ENCODE measurements around the gene CCDC186.

The CCDC186 gene

DNA sequence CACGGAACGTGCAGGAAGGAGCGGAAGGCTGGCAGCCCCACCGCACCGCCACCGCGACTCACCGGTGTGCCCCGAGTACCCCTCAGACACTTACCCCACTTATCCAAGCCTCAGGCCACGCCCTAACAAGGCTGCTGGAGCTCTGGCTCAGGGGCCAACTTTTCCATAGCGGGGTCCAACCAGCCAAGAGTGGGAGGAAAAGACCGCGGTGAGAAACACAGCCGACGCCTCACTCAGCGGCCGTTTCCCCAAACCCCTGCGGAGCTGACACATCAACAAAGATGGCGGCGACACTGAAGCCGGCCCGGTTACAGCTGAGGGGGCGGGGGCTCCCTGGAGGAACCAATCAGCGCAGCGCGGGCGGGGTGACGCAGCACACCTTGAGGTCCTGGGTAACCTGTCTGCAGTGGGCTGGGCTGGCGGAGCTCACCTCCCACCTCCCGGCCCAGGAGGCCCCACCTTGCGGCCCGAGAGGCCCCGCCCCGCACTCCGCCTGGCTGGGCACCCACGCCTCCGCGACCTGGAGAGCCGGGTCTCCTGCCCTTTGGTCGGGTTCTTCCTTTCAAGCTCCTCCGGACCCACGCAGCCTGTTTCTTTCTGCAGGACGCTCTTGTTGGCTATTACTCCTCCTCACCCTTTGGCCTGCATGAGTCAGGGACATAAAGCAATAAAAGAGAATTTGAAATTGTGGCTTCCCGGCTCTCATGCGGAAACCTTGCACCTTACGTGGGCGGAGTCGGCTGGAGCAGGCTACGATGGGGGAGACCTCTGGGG lies at the start of gene CCDC186:
TSS of gene CCDC186 (minus strand) at position 283 of the 774 bp plus-strand sequence. CDS start 10,935 bp downstream, outside the sequence.
- H3K4me3 ChIP-seq (ENCODE audit: low read length): peak within 1 kb of the TSS; percentile 96
- TF ChIP-seq, protein P1, sequence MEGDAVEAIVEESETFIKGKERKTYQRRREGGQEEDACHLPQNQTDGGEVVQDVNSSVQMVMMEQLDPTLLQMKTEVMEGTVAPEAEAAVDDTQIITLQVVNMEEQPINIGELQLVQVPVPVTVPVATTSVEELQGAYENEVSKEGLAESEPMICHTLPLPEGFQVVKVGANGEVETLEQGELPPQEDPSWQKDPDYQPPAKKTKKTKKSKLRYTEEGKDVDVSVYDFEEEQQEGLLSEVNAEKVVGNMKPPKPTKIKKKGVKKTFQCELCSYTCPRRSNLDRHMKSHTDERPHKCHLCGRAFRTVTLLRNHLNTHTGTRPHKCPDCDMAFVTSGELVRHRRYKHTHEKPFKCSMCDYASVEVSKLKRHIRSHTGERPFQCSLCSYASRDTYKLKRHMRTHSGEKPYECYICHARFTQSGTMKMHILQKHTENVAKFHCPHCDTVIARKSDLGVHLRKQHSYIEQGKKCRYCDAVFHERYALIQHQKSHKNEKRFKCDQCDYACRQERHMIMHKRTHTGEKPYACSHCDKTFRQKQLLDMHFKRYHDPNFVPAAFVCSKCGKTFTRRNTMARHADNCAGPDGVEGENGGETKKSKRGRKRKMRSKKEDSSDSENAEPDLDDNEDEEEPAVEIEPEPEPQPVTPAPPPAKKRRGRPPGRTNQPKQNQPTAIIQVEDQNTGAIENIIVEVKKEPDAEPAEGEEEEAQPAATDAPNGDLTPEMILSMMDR (conservative IDR thresholded peaks at IDR 0.05; ENCODE audit: low read depth, low read length): no peak
- peak; percentile 86 for DNase-seq (ENCODE audit: low read depth)

DNA sequence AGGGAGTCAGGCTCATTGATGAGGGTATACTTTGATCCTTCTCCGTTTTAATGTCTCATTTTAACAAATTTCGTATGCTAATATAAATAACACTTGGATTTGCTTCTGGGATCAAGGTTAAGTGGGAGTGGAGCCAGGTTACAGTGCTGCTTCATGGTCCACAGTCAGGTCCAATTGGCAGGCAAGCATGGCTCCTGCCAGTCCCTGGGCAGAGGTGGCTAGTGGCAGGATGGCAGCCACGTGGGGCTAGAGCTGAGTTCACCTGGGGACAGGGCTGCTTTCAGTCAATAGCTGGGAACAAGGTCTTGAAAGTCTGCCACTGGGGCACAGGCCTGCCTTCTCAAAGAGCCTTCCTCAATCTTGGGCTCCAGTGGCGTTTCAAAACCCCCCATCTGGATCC lies 49.1 kb upstream of the CCDC186 start:
- no peak overlapping the region for H3K4me3 ChIP-seq (ENCODE audit: low read length)
- TF ChIP-seq, protein P1 (conservative IDR thresholded peaks at IDR 0.05; ENCODE audit: low read depth, low read length): no peak
- DNase-seq (ENCODE audit: low read depth): no peak

- no peak overlapping the region for H3K4me3 ChIP-seq (ENCODE audit: low read length)
- TF ChIP-seq, protein P1 (conservative IDR thresholded peaks at IDR 0.05; ENCODE audit: low read depth, low read length): no peak
- no peak for DNase-seq (ENCODE audit: low read depth)
Observed at GRCh38 chr10:114221235-114221634, 47.2 kb upstream of the CCDC186 start.

- H3K4me3 ChIP-seq (ENCODE audit: low read length): no peak overlapping the region
- TF ChIP-seq, protein P1 (conservative IDR thresholded peaks at IDR 0.05; ENCODE audit: low read depth, low read length): no peak
- no peak for DNase-seq (ENCODE audit: low read depth)
Observed at GRCh38 chr10:114220281-114220680, 46.3 kb upstream of the CCDC186 start.

DNA sequence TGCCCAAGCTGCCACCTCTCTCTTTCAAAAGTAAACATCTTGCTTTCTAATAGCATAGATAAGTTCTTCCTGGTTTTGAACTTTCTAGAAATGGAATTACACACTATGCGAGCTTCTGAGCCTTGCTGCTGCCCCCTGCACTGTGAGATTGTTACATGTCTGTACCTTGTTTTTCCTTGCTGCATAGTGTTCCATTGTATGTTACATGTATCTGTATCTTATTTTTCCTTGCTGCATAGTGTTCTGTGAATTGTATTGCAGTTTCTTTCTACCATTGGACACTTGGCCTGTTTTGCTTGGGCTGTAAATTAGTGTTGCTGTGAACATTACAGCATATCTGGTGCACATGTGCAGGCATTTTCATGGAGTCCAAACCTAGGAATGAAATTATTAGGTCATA lies 41.0 kb upstream of the CCDC186 start:
- TF ChIP-seq, protein P1 (conservative IDR thresholded peaks at IDR 0.05; ENCODE audit: low read depth, low read length): no peak
- H3K4me3 ChIP-seq (ENCODE audit: low read length): no peak overlapping the region
- DNase-seq (ENCODE audit: low read depth): no peak

DNA sequence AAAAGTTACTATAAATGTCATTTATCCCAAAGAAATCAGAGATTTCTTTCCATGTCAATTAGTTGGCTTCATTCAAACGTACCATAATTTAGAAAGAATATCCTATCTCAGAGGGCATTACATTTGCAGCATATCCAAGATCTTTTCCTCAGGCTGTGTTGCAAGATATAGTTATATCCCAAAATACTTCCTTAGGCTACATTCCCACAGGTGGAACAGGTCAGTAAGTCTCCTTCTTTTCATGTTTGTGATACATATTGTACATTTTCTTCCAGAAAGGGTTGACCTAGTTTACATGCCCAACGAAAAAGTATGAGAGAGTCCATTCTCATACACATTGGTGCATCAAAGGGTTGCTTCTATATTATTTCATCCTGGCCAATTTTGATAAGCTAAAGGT lies 38.1 kb upstream of the CCDC186 start:
- DNase-seq (ENCODE audit: low read depth): no peak
- no peak overlapping the region for H3K4me3 ChIP-seq (ENCODE audit: low read length)
- TF ChIP-seq, protein P1 (conservative IDR thresholded peaks at IDR 0.05; ENCODE audit: low read depth, low read length): no peak

- TF ChIP-seq, protein P1 (conservative IDR thresholded peaks at IDR 0.05; ENCODE audit: low read depth, low read length): no peak
- no peak for DNase-seq (ENCODE audit: low read depth)
- no peak overlapping the region for H3K4me3 ChIP-seq (ENCODE audit: low read length)
Observed at GRCh38 chr10:114208351-114208750, 34.3 kb upstream of the CCDC186 start.

All from retinal pigment epithelial cell (primary cell).